HG03159 (cell line): ENCODE results near the gene UBAP1.
"Not testable (repeated sequence)": the region's sequence is repeated elsewhere in the genome, so short reads cannot be mapped to it uniquely, and the experiment has no call there.

Experiments
- ATAC-seq: cut with Tn5 transposase; IDR thresholded peaks from one replicate; pipeline ENCODE4 v1.9.1; 2021; ENCODE audit warnings: mild to moderate bottlenecking, moderate library complexity; ENCODE audit not compliant: unreplicated experiment

Gene UBAP1

DNA sequence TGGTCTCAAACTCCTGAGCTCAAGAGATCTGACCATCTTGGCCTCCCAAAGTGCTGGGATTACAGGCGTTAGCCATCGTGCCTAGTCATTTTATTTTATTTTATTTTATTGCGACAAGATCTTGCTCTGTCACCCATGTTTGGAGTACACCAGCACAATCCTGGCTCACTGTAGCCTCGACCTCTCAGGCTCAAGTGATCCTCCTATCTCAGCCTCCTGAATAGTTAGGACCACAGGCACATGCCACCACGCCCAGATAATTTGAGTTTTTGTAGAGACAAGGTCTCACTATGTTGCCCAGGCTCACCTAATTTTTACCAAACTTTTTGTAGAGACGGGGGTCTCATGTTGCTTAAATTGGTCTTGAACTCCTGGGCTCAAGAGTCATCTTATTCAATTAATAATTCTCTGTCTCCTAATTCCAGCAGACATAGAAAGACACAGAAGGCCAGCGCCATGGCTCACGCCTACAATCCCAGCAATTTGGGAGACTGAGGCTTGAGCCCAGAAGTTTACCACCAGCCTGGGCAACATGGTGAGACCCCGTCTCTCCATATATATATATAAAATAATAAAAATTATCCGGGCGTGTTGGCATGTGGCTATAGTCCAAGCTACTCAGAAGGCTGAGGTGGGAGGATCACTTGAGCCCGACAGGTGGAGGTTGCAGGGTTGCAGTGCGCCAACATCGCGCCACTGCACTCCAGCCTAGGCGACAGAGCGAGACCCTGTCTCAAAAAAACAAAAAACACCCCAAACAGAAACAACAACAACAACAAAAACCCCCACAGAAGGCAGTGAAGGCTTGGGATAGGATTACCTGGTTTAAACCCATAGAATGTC lies 1.0 kb upstream of the UBAP1 start:
- no peak for ATAC-seq

DNA sequence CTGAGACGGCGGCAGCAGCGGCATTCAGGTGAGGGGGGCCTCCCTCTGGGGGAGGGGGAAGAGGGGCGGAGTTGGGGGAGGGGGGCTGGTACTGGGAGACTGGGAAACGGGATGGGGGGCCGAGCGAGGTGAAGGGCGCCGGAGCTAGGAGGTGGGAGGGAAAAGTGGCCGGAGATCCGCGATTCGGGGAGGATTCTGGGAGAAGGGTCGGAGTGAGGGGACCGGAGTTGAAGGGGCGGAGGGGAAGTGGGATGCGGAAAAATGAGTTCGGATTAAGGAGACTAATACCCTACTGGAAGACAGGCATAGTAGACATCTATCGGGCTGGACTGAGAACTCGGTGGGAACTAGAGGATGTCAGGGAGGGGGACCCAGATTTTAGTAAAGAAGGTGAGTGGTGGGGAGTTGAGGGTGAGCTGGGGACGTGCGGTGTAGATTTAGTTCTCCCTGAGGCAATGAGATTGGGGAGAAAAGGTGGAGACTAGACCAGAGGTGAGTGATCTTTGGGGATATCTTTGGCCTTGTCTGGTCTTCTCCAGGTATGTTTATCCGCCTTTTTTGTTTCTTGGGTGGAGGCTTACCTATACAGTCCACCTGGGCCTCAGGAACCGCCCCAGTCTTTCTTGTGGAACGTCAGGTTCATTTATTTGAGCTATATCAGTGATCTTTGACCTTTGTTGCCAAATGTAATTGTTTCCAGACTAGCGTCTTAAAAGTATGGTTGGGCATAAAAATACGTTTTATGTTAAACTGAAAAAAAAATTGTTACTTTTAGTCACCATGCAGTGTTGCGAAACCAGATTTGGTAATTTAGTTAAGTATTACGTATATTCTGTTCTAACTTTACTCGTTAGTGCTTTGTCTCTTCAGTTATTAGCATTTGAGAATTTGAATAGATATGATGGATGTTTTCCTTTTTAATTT lies 632 bp downstream of the UBAP1 start:
- no peak for ATAC-seq

DNA sequence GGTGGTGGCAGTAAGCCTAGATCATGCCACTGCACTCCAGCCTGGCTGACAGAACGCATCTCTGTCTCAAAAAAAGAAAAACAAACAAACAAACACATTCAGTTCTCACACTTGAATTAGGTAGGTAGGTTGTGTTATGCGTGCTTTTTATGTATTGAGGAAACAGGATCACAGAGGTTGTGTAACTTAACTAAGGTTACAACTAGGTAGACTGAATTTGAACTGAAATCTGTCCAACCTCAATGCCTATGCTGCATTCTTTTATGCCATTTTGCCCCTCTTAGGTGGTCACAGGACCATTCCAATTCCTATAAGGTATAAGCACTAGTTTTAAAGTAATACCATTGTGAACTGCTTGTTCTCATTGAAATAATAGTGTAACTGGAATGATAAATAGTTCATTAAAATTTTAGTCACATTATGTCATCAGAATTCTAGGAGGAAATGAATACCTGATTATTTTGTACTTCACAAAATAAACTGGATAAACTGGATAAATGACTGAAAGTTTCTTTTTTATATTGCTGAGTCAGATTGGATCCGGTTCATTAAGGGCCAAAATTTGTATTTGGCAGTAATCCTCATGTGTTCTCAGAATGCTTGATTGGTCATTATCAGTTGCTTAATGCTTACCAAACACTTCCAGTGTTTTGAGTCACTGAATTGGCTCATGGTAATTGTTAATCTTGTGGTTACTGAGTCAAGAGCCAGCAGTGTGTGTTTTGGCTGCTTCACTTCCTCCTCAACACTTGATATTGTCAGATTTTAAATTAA lies 7.1 kb downstream of the UBAP1 start:
- ATAC-seq = peak; percentile 93

DNA sequence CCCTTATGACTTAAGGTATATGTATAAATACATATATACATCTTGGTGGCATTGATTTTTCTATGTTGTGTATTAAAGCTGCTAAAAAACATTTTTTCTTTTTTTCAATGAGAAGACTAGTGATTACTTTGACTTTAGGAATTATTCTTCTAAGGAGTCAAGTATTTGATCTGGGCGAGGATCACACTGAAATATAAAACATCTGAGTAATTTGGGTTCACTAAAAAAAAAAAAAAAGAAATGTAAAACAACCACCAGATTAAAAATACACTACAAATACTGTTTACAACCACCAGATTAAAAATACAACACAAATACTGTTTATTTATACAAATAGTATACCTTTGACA lies 9.0 kb downstream of the UBAP1 start:
- no peak for ATAC-seq

DNA sequence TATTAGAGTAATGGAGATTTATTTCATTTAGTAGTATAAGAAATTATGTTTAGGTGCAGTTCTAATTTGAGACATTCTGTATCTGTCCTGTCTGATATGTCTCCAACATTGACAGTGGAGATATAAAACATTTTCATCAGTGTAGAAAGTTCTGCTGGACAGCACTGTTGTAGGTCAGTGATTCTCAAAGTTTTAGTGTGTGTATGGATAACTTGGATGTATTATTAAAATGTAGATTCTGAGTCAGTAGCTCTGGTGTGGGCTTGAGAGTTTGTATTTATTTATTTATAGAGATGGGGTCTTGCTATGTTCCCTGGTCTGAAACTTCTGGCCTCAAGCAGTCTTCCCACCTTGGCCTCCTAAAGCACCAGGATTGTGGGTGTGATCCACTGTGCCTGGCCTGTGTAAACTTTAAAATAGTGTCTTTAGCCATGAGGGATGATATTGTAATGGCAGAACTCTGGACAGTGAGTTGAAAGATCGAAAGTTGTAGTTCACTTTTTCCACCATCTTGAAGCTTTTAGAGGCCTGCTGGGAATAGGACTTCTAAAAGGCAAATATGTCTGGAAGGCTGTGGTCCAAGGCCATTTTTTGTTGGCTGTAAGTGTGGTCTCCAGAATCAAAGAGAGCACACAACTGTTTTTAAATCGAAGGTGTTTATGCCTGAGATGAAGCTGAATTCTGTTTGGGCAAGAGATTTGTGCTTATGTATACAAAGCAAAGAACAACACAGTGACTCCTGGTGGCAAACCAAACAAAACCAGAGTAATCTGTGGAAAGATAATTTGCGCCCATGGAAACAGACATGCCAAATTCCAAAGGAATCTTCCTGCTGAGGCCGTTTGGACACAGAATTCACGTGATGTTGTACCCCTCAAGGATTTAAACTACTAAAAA lies 12.4 kb downstream of the UBAP1 start:
- no peak for ATAC-seq

DNA sequence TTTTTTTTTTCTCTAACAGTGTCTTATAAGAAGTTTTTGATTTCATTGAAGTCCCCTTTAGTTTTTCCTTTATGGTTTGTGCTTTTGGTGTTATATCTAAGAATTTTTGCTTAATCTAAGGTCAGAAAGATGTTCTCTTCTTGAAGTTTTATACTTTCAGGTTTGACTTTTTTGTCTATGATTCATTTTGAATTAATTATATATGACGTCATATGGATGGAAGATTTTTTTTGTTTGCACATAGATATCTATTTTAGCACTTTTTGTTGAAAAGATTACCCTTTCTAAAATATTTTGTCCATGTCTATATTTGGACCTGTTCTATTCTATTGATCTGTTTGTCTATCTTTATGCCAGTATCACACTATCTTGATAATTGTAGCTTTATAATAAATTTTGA lies 16.3 kb downstream of the UBAP1 start:
- no peak for ATAC-seq

DNA sequence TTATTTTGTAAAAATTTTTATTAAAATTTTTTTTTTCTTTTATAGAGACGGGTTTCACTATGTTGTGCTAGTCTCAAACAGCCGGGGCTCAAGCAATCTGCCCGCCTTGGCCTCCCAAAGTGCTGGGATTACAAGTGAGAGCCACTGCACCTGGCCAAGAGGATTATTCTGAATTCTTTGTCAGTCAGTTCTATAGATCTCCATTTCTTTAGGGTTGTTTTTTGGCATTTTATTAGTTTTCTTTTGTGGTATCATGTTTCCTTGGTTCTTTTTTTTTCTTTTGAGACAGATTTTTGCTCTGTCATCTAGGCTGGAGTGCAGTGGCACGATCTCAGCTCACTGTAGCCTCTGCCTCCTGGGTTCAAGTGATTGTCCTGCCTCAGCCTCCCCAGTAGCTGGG lies 18.4 kb downstream of the UBAP1 start:
- ATAC-seq = not testable (repeated sequence)

DNA sequence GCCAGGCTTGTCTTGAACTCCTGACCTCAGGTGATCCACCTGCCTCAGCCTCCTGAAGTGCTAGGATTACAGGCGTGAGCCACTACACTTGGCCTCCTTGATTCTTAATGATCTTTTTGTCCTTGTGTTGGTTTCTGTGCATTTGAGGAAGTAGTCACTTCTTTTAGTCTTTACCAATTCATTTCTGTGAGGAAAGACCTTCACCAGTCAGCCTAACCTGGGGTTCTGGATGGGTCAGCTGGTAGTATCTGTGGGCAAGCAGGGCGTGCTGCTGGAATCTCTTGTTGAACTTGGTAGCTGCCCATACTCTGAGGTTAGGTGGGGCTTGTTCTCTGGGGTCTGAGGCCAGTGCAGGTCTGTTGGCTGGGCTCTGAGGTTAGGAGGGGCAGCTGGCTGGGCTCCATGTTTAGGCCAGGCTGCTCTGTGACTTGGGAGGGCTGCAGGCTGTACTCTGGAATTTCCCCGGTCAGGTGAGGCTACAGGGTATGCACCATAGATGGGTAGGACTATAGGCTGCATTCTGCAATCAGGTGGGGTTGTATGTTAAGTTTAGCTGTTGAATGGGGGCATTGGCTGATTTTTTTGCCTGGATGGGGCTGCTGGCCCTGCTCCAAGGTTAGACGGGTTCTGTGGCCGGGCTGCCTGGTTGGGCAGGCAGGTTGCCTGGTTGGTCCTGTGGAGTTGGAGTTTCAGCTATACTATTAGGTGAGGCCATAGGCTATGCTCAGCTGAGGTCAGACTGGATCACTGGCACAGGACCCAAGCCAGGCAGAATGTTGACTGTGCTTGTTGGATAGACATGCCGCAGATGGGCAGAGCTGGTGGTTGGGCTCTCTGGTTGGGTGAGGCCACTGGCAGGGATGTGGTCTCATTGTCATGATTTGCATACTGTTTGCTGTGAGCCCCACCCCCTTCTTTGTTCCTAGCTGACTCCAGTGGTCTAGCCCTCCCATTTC lies 19.2 kb downstream of the UBAP1 start:
- no peak for ATAC-seq

DNA sequence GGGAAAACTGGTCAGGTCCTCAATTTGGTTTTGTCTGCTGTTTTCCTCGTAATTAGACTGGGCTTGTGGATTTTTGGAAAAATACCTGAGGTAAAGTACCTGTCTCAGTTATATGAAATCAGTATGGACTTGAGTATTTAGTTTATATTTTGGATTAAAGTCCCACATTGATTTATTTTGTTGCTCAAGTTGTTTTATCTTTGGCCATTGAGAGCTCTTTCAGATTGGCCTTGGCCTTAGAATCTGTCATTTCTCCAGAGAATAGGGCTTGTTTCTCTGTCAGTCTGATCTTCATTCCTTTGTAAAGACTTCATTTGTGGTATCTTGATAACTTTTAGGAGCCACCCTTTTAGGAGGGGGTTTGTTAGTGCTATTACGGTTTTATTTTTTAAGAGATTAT lies 21.2 kb downstream of the UBAP1 start:
- no peak for ATAC-seq

DNA sequence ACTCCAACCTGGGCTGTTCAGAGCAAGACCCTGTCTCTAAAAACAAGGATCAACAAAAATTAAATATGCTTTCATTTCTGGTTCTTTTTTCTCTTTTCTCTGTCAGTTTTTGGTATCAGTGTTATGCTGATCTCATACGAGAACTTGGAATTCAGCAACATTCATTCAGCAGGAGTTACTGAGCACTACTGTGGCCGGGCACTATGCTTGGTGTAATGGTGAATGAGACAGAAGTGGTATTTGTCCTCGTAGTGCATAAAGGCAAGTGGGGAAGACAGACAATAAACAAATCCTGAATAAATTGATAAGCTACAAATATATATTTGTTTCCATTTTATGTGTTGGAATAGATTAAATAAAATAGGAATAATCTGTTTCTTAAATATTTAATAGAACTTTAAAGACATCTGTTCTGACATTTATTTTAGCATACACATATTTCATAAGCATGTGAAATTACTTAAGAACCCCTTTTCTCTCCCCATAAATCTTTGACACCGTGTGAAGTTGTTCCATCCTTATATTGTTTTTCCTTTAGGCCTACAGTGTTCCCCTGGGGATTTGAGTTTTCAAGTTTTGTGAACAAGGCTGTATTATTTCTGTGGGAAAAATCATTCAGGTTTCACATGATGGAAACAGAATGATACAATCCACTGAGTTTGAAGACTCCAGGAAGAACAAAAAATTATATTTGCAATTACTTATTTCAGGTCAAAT lies 24.6 kb downstream of the UBAP1 start:
- ATAC-seq = no peak

DNA sequence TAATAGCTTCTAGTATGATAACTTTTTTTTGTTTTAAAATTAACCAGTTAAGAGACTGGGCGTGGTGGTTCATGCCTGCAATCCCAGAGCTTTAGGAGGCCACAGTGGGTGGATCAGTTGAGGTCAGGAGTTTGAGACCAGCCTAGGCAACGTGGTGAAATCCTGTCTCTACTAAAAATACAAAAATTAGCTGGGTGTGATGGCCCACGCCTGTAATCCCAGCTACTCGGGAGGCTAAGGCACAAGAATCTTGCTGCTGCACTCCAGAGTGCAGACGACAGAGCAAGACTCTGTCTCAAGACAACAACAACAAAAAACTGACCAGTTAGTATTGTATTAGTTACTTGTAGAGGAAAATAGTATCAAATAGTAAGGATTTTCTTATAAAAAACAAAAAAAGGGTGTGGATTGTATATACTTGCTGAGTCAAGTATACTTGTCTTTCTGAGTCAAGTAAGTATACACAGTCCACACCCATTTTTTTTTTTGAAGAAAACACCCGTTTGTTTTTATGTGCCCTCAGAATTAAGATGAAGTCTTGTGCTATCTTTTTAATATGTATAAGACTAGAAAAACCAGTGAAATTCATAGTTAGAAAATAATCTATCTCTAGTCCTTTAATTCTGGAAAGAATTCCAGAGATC lies 25.3 kb downstream of the UBAP1 start:
- ATAC-seq = no peak

DNA sequence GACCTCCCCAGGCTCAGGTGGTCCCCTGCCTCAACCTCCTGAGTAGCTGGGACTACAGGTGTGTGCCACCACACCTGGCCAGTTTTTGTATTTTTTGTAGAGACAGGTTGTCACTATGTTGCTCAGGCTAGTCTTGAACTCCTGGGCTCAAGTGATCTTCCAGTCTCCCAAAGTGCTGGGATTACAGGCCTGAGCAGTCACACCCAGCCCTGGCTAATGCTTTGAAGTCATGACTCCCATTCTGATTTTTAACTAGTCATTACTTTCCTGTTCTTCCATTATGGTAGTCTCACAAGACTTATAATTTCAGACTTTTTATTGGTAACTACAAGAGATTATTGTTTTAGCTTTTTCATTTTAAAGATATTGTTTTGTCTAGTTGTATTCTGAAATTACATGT lies 26.3 kb downstream of the UBAP1 start:
- no peak for ATAC-seq

DNA sequence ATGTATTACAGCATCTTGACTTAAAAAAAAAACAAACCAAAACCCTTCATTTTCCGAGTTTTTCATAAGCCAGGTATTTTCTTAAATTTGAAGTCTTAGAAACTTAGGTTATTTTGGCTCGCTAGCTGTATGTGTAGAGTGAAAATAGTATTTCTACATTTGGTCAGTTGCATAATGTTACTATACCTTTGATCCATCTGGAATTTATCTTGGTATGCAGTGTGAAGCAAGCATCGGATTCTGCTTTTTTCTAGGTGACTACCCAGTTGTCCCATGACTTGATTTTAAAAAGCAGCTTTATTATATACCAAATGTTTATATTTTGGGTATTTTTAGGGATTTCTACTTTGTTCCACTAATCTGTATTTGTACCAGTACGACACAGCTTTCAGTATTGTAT lies 27.7 kb downstream of the UBAP1 start:
- no peak for ATAC-seq

DNA sequence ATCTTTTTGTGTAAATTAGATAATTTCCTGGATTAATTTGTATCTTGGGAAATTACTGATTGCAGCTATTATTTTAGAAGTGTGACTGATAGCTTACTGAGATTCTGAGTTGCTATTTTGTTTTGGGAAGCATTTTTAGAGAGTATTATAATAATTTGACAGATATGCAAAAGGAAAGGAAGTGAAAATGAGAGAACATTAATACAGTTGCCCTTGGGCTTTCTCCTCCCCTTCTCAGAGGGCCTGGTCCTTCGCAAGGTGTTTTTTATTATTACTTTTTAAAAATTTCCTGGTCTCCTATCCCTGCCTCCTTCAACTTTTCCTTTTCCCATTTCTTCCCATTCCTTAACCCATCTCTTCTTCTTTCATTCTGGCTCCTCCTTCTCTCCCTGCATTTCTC lies 32.6 kb downstream of the UBAP1 start:
- ATAC-seq = no peak

DNA sequence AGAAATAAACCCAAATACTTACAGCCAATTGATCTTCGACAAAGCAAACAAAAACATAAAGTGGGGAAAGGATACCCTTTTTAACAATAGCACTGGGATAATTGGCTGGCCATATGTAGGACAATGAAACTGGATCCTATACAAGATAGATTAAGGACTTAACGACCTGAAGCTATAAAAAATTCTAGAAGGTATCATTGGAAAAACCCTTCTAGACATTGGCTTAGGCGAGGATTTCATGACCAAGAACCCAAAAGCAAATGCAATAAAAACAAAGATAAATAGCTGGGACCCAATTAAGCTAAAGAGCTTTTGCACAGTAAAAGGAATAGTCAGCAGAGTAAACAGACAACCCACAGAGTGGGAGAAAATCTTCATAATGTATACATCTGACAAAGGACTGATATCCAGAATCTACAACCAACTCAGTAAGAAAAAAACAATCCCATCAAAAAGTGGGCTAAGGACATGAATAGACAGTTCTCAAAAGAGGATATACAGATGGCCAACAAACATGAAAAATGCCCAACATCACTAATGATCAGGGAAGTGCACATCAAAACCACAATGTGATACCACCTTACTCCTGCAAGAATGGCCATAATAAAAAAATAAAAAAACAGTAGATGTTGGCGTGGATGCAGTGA lies 35.6 kb downstream of the UBAP1 start:
- not testable (repeated sequence) for ATAC-seq

DNA sequence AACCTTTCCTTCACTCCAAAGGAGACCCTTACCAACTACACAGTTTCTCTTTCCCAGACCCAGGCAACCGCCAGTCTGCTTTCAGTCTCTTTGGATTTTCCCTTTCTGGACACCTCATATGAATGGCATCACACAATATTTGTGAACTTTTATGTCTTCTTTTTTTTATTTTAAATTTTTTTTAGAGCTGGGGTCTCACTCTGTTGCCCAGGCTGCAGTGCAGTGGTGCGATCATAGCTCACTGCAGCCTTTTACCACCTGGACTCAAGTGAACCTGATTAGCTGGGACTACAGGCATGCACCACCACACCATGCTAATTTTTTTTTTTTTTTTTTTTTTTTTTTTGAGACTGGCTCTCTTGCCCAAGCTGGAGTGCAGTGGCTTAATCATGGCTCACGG lies 37.5 kb downstream of the UBAP1 start:
- no peak for ATAC-seq

DNA sequence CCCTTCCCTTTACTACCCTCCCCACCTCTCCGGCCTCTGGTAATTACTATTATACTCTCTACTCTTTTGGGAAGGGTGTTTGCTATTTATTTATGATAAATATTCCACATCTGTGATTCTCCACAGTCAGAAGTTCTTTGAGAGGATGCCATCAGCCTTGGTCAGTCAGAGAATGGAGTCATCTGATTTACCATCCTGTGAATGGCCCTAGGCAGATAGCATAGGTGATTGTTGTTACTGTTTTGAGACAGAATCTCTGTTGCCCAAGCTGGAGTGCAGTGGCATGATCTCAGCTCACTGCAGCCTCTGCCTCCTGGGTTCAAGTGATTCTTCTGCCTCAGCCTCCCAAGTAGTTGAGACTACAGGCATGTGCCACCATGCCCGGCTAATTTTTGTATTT lies 38.2 kb downstream of the UBAP1 start:
- ATAC-seq = not testable (repeated sequence)

DNA sequence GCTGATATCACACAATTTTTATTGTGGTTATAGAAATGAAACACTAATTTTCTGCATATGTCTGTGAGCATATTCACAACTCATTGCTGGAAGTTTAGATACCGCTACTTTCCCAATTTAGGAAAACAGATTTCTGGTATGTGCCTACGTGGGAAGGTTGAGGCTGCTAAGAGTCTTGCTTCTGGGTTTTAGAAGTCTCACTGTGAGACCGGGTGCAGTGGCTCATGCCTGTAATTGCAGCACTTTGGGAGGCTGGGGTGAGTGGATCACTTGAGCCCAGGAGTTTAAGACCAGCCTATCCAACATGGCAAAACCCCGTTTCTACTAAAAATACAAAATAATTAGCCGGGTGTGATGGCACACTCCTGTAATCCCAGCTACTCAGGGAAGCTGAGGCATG lies 39.6 kb downstream of the UBAP1 start:
- ATAC-seq = no peak
